OCI-LY1 (cell line): ENCODE results near the gene IRF5.

Source experiments
- H2AFZ ChIP-seq: fragments of 200-600 bp; sonication (generic), shearing (Covaris generic); 2 replicates; pipeline ENCODE4 v1.6.0; 2014; ENCODE audit warnings: antibody characterized with exemption, mild to moderate bottlenecking, low read length
- H3F3A ChIP-seq: fragments of 200-600 bp; sonication (generic), shearing (Covaris generic); 2 replicates; pipeline ENCODE4 v1.6.0; 2014; ENCODE audit warnings: mild to moderate bottlenecking, antibody characterized with exemption, low read length, moderate library complexity; ENCODE audit not compliant: insufficient read depth
- H3K27ac ChIP-seq: fragments of 200-600 bp; sonication (generic); 2 replicates; pipeline ENCODE4 v1.5.1; 2014; ENCODE audit warnings: low read length, mixed run types, mild to moderate bottlenecking, low read depth; ENCODE audit not compliant: poor library complexity, severe bottlenecking
- H3K27me3 ChIP-seq: fragments of 200-600 bp; sonication (generic); 2 replicates; pipeline ENCODE4 v1.6.0; 2014; ENCODE audit warnings: antibody characterized with exemption, mild to moderate bottlenecking, low read length, moderate library complexity; ENCODE audit not compliant: insufficient read depth
- H3K36me3 ChIP-seq: fragments of 200-600 bp; sonication (generic); 2 replicates; pipeline ENCODE4 v1.6.1; 2014; ENCODE audit warnings: mild to moderate bottlenecking, antibody characterized with exemption, low read length, moderate library complexity, mixed read lengths; ENCODE audit not compliant: insufficient read depth
- H3K4me1 ChIP-seq: fragments of 200-600 bp; sonication (generic); 2 replicates; pipeline ENCODE4 v1.5.1; 2014; ENCODE audit warnings: mild to moderate bottlenecking, low read length, moderate library complexity; ENCODE audit not compliant: insufficient read depth, severe bottlenecking
- H3K4me2 ChIP-seq: fragments of 200-600 bp; sonication (generic), shearing (Covaris generic); 2 replicates; pipeline ENCODE4 v1.6.1; 2014; ENCODE audit warnings: low read length
- H3K4me3 ChIP-seq: fragments of 200-600 bp; sonication (generic); 2 replicates; pipeline ENCODE4 v1.5.1; 2014; ENCODE audit warnings: low read length, low read depth, mild to moderate bottlenecking, mixed read lengths; ENCODE audit not compliant: poor library complexity, severe bottlenecking
- H3K79me2 ChIP-seq: fragments of 200-600 bp; shearing (Covaris generic); 2 replicates; pipeline ENCODE4 v1.6.1; 2016; ENCODE audit warnings: mixed run types, low read length, mixed read lengths; ENCODE audit not compliant: insufficient read depth
- H3K9ac ChIP-seq: fragments of 200-600 bp; sonication (generic), shearing (Covaris generic); 2 replicates; pipeline ENCODE4 v1.6.1; 2014; ENCODE audit warnings: mild to moderate bottlenecking, low read length, mixed read lengths
- H3K9me2 ChIP-seq: fragments of 200-600 bp; sonication (generic), shearing (Covaris generic); 2 replicates; pipeline ENCODE4 v1.6.1; 2014; ENCODE audit warnings: low read depth, mild to moderate bottlenecking, low read length, mixed read lengths
- H3K9me3 ChIP-seq: fragments of 200-600 bp; shearing (Covaris generic); 2 replicates; pipeline ENCODE4 v1.6.1; 2014; ENCODE audit warnings: low read length, mixed read lengths
- H4K20me1 ChIP-seq: fragments of 200-600 bp; sonication (generic), shearing (Covaris generic); 2 replicates; pipeline ENCODE4 v1.6.0; 2016; ENCODE audit warnings: mild to moderate bottlenecking, low read length; ENCODE audit not compliant: insufficient read depth
- EZH2 ChIP-seq: fragments of 200-600 bp; sonication (generic), shearing (Covaris generic); IDR thresholded peaks from 2 replicates; pipeline ENCODE4 v1.8.0; 2017; ENCODE audit warnings: borderline replicate concordance, mixed run types, mild to moderate bottlenecking, antibody characterized with exemption, low read length, moderate library complexity, mixed read lengths
- TF ChIP-seq, protein P1 (sequence below): fragments of 200-600 bp; sonication (generic), shearing (Covaris generic); IDR thresholded peaks from 2 replicates; pipeline ENCODE4 v1.5.1; 2017; ENCODE audit warnings: mild to moderate bottlenecking, antibody characterized with exemption, low read length, moderate library complexity, mixed read lengths

The IRF5 gene

DNA sequence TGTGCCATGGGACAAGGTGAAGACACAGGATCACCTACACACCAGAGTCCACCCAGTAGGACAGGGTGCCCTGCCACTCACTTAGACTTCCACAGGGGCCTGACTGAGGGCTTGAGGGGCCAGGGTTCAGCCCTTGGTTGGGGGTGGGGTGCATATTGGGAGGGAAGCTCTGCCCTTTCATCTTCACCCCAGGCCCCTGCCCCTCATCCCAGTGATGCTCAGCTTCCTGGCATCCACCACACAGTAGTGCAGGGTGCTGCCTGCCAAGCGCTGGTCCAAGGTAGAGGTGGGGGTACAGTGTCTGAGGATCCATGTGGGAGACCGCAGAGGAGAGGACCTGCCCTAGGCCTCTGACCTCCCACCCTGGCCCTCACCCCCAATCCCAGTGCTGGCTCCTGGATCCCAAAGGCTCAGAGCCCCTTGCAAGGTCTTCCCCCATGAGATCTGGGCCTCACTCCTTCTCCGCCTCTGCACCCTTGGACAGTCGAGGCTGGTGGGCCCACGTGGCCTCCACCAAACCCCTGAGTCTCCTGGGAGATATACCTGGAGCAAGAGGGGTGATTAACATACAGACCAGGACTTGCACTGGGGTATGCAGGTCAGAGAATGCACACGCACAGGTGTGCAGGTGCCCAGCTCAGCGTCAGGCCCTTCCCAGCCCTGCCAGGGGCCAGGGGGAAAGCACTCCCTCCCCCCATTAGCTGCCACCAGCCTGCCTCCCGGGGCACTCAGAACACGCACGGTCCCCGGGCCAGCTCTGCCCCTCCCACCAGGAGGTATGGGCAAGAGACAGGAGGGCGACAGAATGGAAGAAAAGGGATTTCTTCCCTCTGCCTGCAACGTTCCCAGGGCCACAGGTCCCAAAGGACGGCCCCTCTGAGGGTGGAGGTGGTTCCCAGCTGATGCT, 8.6 kb upstream of the IRF5 start:
- Histone ChIP-seq H3K4me2 (no peak overlapping the region), H3K27ac (no peak overlapping the region), H3K9me2 (no peaks in the 10 kb centered on the region), H3K4me1 (peaks cover 9% of the 10 kb centered on the region), H3K36me3 (no peaks in the 10 kb centered on the region), H3K9me3 (no peaks in the 10 kb centered on the region), H3K4me3 (no peak overlapping the region), H2AFZ (no peak overlapping the region), H3K27me3 (peaks cover 11% of the 10 kb centered on the region; the same call in 1 of the 2 replicates), H3K9ac (no peak overlapping the region), H4K20me1 (no peaks in the 10 kb centered on the region), H3K79me2 (no peaks in the 10 kb centered on the region), H3F3A (no peaks in the 10 kb centered on the region)
- no peak for TF ChIP-seq EZH2
- TF ChIP-seq, protein P1, sequence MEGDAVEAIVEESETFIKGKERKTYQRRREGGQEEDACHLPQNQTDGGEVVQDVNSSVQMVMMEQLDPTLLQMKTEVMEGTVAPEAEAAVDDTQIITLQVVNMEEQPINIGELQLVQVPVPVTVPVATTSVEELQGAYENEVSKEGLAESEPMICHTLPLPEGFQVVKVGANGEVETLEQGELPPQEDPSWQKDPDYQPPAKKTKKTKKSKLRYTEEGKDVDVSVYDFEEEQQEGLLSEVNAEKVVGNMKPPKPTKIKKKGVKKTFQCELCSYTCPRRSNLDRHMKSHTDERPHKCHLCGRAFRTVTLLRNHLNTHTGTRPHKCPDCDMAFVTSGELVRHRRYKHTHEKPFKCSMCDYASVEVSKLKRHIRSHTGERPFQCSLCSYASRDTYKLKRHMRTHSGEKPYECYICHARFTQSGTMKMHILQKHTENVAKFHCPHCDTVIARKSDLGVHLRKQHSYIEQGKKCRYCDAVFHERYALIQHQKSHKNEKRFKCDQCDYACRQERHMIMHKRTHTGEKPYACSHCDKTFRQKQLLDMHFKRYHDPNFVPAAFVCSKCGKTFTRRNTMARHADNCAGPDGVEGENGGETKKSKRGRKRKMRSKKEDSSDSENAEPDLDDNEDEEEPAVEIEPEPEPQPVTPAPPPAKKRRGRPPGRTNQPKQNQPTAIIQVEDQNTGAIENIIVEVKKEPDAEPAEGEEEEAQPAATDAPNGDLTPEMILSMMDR: no peak

DNA sequence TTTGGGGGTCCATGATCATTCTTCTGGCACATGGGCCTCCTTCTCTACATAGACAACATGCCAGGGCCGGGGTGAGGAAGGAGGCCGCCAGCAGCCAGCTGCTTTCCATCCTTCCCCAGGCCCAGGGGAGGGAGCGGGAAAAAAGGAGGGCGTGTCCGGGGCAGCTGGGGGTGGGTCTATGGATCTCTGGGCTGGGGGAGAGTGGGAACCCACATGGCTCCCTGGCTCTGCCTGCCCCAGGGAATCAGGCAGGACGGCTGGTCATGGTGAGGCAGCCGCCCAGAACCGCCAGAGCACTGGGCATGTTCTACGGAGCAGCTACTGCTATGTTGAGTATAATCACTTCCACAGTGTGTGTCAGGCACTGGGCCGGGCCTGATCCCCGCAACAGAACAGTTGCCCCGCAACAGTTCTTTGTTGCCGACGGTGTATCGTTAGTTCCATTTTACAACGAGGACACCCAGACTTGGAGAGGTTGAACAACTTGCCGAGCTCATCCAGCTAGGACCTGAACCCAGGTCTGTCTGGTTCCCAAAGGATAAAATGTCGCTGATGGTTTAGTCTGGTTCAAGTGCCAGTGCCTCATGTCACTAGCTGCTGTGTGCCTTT, 6.4 kb upstream of the IRF5 start:
- TF ChIP-seq, protein P1: no peak
- no peak for TF ChIP-seq EZH2
- Histone ChIP-seq H3K27me3 (peaks cover 11% of the 10 kb centered on the region; the same call in 1 of the 2 replicates), H2AFZ (no peak overlapping the region)

DNA sequence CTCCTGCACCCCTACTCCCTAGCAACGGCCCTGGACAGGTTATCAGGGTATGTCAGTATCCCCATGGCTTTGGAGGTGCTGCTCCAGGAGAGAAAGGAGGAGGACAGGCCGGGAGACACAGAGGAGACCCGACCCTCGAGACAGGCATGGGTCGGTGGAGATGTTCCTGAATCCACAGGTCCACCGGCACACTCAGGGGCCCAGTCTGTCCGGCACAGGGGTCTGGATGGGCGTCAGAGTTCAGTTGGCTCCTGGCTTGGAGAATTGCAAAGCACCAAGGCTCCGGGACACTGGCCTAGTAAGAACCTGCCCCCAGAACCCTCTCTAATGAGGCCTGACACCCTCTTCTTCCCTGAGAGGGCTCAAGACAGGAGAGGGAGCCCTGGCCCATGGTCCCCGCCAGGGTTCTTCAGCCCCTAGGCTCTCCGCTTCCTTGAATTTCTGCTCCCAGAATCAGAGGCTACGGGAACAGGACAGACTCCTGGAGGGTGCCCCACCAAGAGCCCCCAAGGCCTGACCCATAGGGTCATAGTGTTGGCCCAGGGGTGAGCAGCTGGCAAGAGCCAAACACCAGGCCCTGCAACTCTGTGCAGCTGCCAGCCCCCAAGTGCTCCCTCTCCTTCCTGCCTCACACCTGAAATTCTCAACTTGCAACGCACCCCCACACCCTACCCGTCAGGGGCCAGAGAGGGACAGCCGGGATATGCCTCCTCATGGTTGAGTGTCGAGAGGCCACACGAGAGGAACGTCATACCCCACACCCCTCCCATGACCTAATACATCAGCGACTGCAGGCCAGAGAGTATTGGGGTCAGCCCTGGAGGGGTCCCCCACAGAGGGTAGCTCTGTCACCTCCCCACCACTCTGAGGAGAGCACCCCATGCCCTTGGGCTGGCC, 5.5 kb upstream of the IRF5 start:
- TF ChIP-seq, protein P1: no peak
- no peak for TF ChIP-seq EZH2
- H3K9me2 ChIP-seq: no peaks in the 10 kb centered on the region
- H3K27me3 ChIP-seq: peaks cover 16% of the 10 kb centered on the region; the same call in 1 of the 2 replicates
- no peaks in the 10 kb centered on the region for H4K20me1 ChIP-seq
- no peak overlapping the region for H3K4me2 ChIP-seq
- no peak overlapping the region for H3K4me3 ChIP-seq
- no peaks in the 10 kb centered on the region for H3K36me3 ChIP-seq
- no peak overlapping the region for H3K27ac ChIP-seq
- no peaks in the 10 kb centered on the region for H3F3A ChIP-seq
- H3K79me2 ChIP-seq: no peaks in the 10 kb centered on the region
- H3K4me1 ChIP-seq: peaks cover 9% of the 10 kb centered on the region
- no peak overlapping the region for H2AFZ ChIP-seq
- no peak overlapping the region for H3K9ac ChIP-seq
- H3K9me3 ChIP-seq: no peaks in the 10 kb centered on the region

More for the DNA sequence above, 6.4 kb upstream of the IRF5 start:
- Histone ChIP-seq H3K9me2 (no peaks in the 10 kb centered on the region), H3K79me2 (no peaks in the 10 kb centered on the region), H4K20me1 (no peaks in the 10 kb centered on the region), H3K9ac (no peak overlapping the region), H3K4me3 (no peak overlapping the region), H3F3A (no peaks in the 10 kb centered on the region), H3K27ac (no peak overlapping the region), H3K4me1 (peaks cover 9% of the 10 kb centered on the region), H3K36me3 (no peaks in the 10 kb centered on the region), H3K9me3 (no peaks in the 10 kb centered on the region), H3K4me2 (no peak overlapping the region)
